Endothelial cell (in vitro differentiated cells): ENCODE results near the gene GPR17. TPM values are rescaled to one million over a fixed set of nuclear protein-coding genes. Genes with fewer than 3 reads are reported as not detected.

Experiments
- DNase-seq: peaks from one replicate; pipeline ENCODE4 v3.0.0; 2021; ENCODE audit warnings: low spot score
- H3K27ac Mint-ChIP-seq: one replicate; pipeline ENCODE4 v1.8.0; 2021; ENCODE audit warnings: mixed read lengths, inconsistent platforms; ENCODE audit not compliant: unreplicated experiment
- H3K27me3 Mint-ChIP-seq: one replicate; pipeline ENCODE4 v1.8.0; 2021; ENCODE audit warnings: mild to moderate bottlenecking, moderate library complexity, mixed read lengths, inconsistent platforms; ENCODE audit not compliant: unreplicated experiment
- H3K36me3 Mint-ChIP-seq: one replicate; pipeline ENCODE4 v1.8.0; 2021; ENCODE audit warnings: mild to moderate bottlenecking, low read depth, mixed read lengths, inconsistent platforms; ENCODE audit not compliant: unreplicated experiment
- H3K4me1 Mint-ChIP-seq: one replicate; pipeline ENCODE4 v1.8.0; 2021; ENCODE audit warnings: mild to moderate bottlenecking, mixed read lengths, inconsistent platforms; ENCODE audit not compliant: unreplicated experiment
- H3K4me3 Mint-ChIP-seq: one replicate; pipeline ENCODE4 v1.8.0; 2021; ENCODE audit warnings: mild to moderate bottlenecking, mixed read lengths, inconsistent platforms; ENCODE audit not compliant: unreplicated experiment
- H3K9me3 Mint-ChIP-seq: one replicate; pipeline ENCODE4 v1.8.0; 2021; ENCODE audit warnings: mixed read lengths, inconsistent platforms; ENCODE audit not compliant: unreplicated experiment
- CTCF ChIP-seq: fragments of 200-600 bp; sonication (generic); IDR thresholded peaks from one replicate; pipeline ENCODE4 v1.5.0; 2021; ENCODE audit warnings: antibody characterized with exemption; ENCODE audit not compliant: unreplicated experiment
- total RNA-seq: library from RNA; stranded (reverse); fragmentation: NEBNext Ultra II Directional; extraction: Animal tissue kit (Norgen Biotek cat#: 25700); gene quantifications from one replicate; pipeline ENCODE4 v1.2.1, GENCODE V29; 2021; ENCODE audit not compliant: unreplicated experiment

Gene GPR17
- total RNA-seq, 1 donor from 2014 or later = 0.15 TPM

- Mint-ChIP-seq H3K9me3 (no peaks in the 10 kb centered on the region), H3K27ac (no peak overlapping the region), H3K36me3 (no peaks in the 10 kb centered on the region), H3K4me1 (peaks cover 3% of the 10 kb centered on the region), H3K4me3 (no peak overlapping the region), H3K27me3 (peaks cover 7% of the 10 kb centered on the region)
- TF ChIP-seq CTCF = no peak
- DNase-seq = no peak
These were observed 12.9 kb downstream of the GPR17 start for GRCh38 chr2:127658641-127659407.

GRCh38 chr2:127659408-127660290, 13.7 kb downstream of the GPR17 start:
- H3K4me1 Mint-ChIP-seq = peaks cover 4% of the 10 kb centered on the region
- H3K36me3 Mint-ChIP-seq = no peaks in the 10 kb centered on the region
- TF ChIP-seq CTCF = no peak
- peak overlapping the region; percentile 24 for H3K27ac Mint-ChIP-seq
- H3K9me3 Mint-ChIP-seq = no peaks in the 10 kb centered on the region
- peaks cover 5% of the 10 kb centered on the region for H3K27me3 Mint-ChIP-seq
- DNase-seq = no peak
- H3K4me3 Mint-ChIP-seq = no peak overlapping the region

- no peak overlapping the region for H3K27ac Mint-ChIP-seq
These were observed 14.3 kb downstream of the GPR17 start for GRCh38 chr2:127660291-127660578.

GRCh38 chr2:127661072-127661649, 15.2 kb downstream of the GPR17 start:
- no peak for TF ChIP-seq CTCF
- no peak for DNase-seq
- Mint-ChIP-seq H3K36me3 (no peaks in the 10 kb centered on the region), H3K27ac (no peak overlapping the region), H3K4me1 (peaks cover 4% of the 10 kb centered on the region), H3K9me3 (no peaks in the 10 kb centered on the region), H3K27me3 (peaks cover 2% of the 10 kb centered on the region), H3K4me3 (no peak overlapping the region)

More at GRCh38 chr2:127660291-127660578, 14.3 kb downstream of the GPR17 start:
- no peaks in the 10 kb centered on the region for H3K9me3 Mint-ChIP-seq
- H3K4me1 Mint-ChIP-seq = peaks cover 4% of the 10 kb centered on the region
- no peaks in the 10 kb centered on the region for H3K36me3 Mint-ChIP-seq
- TF ChIP-seq CTCF = no peak
- peaks cover 5% of the 10 kb centered on the region for H3K27me3 Mint-ChIP-seq
- H3K4me3 Mint-ChIP-seq = no peak overlapping the region
- no peak for DNase-seq
